ENCODE data around the gene OOSP3.
"Not testable (repeated sequence)": the region's sequence is repeated elsewhere in the genome, so short reads cannot be mapped to it uniquely, and the experiment has no call there.

OOSP3 gene

GRCh38 chr11:59875856-59876519 is 2.6 kb upstream of the OOSP3 start:
- no peak for TF ChIP-seq CTCF (IDR thresholded peaks at IDR 0.05; ENCODE audit: low read depth, low read length)
- no peak for DNase-seq (ENCODE audit: low read depth in 2 of 2)
- H3K4me3 ChIP-seq (replicated peaks in 1 of 2; ENCODE audit: low read depth in 2 of 2, low read length in 2 of 2), result no peak overlapping the region

- TF ChIP-seq CTCF (IDR thresholded peaks at IDR 0.05; ENCODE audit: low read depth, low read length), result no peak
- DNase-seq (ENCODE audit: low read depth in 2 of 2), result no peak
These were observed 1.3 kb upstream of the OOSP3 start for GRCh38 chr11:59877325-59877724.

GRCh38 chr11:59877784-59878183 is 798 bp upstream of the OOSP3 start:
- H3K4me3 ChIP-seq (replicated peaks in 1 of 2; ENCODE audit: low read depth in 2 of 2, low read length in 2 of 2), result no peak overlapping the region
- DNase-seq (ENCODE audit: low read depth in 2 of 2), result no peak
- TF ChIP-seq CTCF (IDR thresholded peaks at IDR 0.05; ENCODE audit: low read depth, low read length), result no peak

More at GRCh38 chr11:59877325-59877724, 1.3 kb upstream of the OOSP3 start:
- no peak overlapping the region for H3K4me3 ChIP-seq (replicated peaks in 1 of 2; ENCODE audit: low read depth in 2 of 2, low read length in 2 of 2)

- no peak for DNase-seq (ENCODE audit: low read depth in 2 of 2)
- H3K4me3 ChIP-seq (replicated peaks in 1 of 2; ENCODE audit: low read depth in 2 of 2, low read length in 2 of 2), result no peak overlapping the region
- no peak for TF ChIP-seq CTCF (IDR thresholded peaks at IDR 0.05; ENCODE audit: low read depth, low read length)
These were observed 985 bp downstream of the OOSP3 start for GRCh38 chr11:59879567-59879966.

GRCh38 chr11:59883597-59883996 is 5.0 kb downstream of the OOSP3 start:
- DNase-seq (ENCODE audit: low read depth in 2 of 2), result no peak
- TF ChIP-seq CTCF (IDR thresholded peaks at IDR 0.05; ENCODE audit: low read depth, low read length), result no peak
- H3K4me3 ChIP-seq (replicated peaks in 1 of 2; ENCODE audit: low read depth in 2 of 2, low read length in 2 of 2), result no peak overlapping the region

- not testable (repeated sequence) for H3K4me3 ChIP-seq (replicated peaks in 1 of 2; ENCODE audit: low read depth in 2 of 2, low read length in 2 of 2); DNase-seq (ENCODE audit: low read depth in 2 of 2)
These were observed 8.6 kb downstream of the OOSP3 start for GRCh38 chr11:59887156-59887555.

GRCh38 chr11:59891781-59892181 is 13.2 kb downstream of the OOSP3 start:
- no peak for TF ChIP-seq CTCF (IDR thresholded peaks at IDR 0.05; ENCODE audit: low read depth, low read length)
- H3K4me3 ChIP-seq (replicated peaks in 1 of 2; ENCODE audit: low read depth in 2 of 2, low read length in 2 of 2), result no peak overlapping the region
- DNase-seq (ENCODE audit: low read depth in 2 of 2), result peak; percentile 2 to 36

All from cardiac fibroblast (primary cell).